HepG2 (cell line): ENCODE measurements around the gene MCRIP2. TPM values are rescaled to one million over a fixed set of nuclear protein-coding genes. Genes with fewer than 3 reads are reported as not detected.

Source experiments
- AGO1 ChIP-seq: fragments of 200-400 bp; formaldehyde crosslinking; IDR thresholded peaks from 2 replicates; pipeline ENCODE4 v1.6.1; 2017; ENCODE audit warnings: mild to moderate bottlenecking, low read depth, low read length, moderate library complexity; ENCODE audit not compliant: poor library complexity, severe bottlenecking
- ETS1 ChIP-seq: sonication (generic); formaldehyde crosslinking; IDR thresholded peaks from 2 replicates; pipeline ENCODE4 v1.4.0; 2020; ENCODE audit warnings: missing genetic modification reagents
- GPN1 ChIP-seq: sonication (generic); formaldehyde crosslinking; IDR thresholded peaks from 2 replicates; pipeline ENCODE4 v1.5.1; 2020; ENCODE audit warnings: missing genetic modification reagents, borderline replicate concordance
- HIC2 ChIP-seq: sonication (generic); formaldehyde crosslinking; IDR thresholded peaks from 2 replicates; pipeline ENCODE4 v1.9.0; 2022; ENCODE audit warnings: low read depth, missing genetic modification reagents
- HNRNPL ChIP-seq: fragments of 200-400 bp; formaldehyde crosslinking; IDR thresholded peaks from 2 replicates; pipeline ENCODE4 v1.6.1; 2017; ENCODE audit warnings: mild to moderate bottlenecking, low read depth, low read length
- PATZ1 ChIP-seq: sonication (generic); formaldehyde crosslinking; IDR thresholded peaks from 2 replicates; pipeline ENCODE4 v1.4.0; 2020; ENCODE audit warnings: missing genetic modification reagents
- RARG ChIP-seq: sonication (generic); formaldehyde crosslinking; IDR thresholded peaks from 2 replicates; pipeline ENCODE4 v1.4.0; 2020; ENCODE audit warnings: low read depth, mild to moderate bottlenecking, missing genetic modification reagents
- RFX5 ChIP-seq: IDR thresholded peaks from 2 replicates; pipeline ENCODE4 v1.6.1; 2011; ENCODE audit warnings: low read depth, low read length, improper control_type of control experiment
- STAT6 ChIP-seq: sonication (generic); formaldehyde crosslinking; IDR thresholded peaks from 2 replicates; pipeline ENCODE4 v1.4.0; 2020; ENCODE audit warnings: missing genetic modification reagents, mild to moderate bottlenecking, borderline replicate concordance
- ZBTB37 ChIP-seq: sonication (generic); formaldehyde crosslinking; IDR thresholded peaks from 2 replicates; pipeline ENCODE4 v1.4.0; 2020; ENCODE audit warnings: mild to moderate bottlenecking, missing genetic modification reagents
- ZFP36 ChIP-seq: fragments of 150-350 bp; IDR thresholded peaks from 2 replicates; pipeline ENCODE4 v1.6.1; 2018; ENCODE audit warnings: borderline replicate concordance, low read length, low read depth; ENCODE audit not compliant: partially characterized antibody
- ZMYM3 ChIP-seq: sonication (generic); formaldehyde crosslinking; IDR thresholded peaks from 2 replicates; pipeline ENCODE4 v1.5.1; 2020; ENCODE audit warnings: mild to moderate bottlenecking, missing genetic modification reagents
- ZNF207 ChIP-seq: fragments of 450-650 bp; IDR thresholded peaks from 2 replicates; pipeline ENCODE4 v1.6.1; 2016; ENCODE audit warnings: antibody characterized with exemption, borderline replicate concordance
- ZNF256 ChIP-seq: sonication (generic); formaldehyde crosslinking; conservative IDR thresholded peaks from 2 replicates; pipeline ENCODE4 v1.4.0; 2020; ENCODE audit warnings: missing genetic modification reagents
- ZNF747 ChIP-seq: sonication (generic); formaldehyde crosslinking; IDR thresholded peaks from 2 replicates; pipeline ENCODE4 v1.8.1; 2023; ENCODE audit warnings: missing genetic modification reagents, mild to moderate bottlenecking, borderline replicate concordance
- ZNF841 ChIP-seq: sonication (generic); formaldehyde crosslinking; IDR thresholded peaks from 2 replicates; pipeline ENCODE4 v1.8.1; 2023; ENCODE audit warnings: missing genetic modification reagents, borderline replicate concordance
- ZNF891 ChIP-seq: sonication (generic); formaldehyde crosslinking; IDR thresholded peaks from 2 replicates; pipeline ENCODE4 v1.5.0; 2020; ENCODE audit warnings: mild to moderate bottlenecking, missing genetic modification reagents
- ZSCAN21 ChIP-seq: sonication (generic); formaldehyde crosslinking; IDR thresholded peaks from 2 replicates; pipeline ENCODE4 v1.8.0; 2022; ENCODE audit warnings: mild to moderate bottlenecking, missing genetic modification reagents, moderate library complexity, borderline replicate concordance
- polyA plus RNA-seq, 8 experiments: library from polyadenylated mRNA; depleted of rRNA in 3 of 8; stranded (reverse) in 7 of 8; unstranded in 1 of 8; fragments of >200 nt; fragmentation: Illumina TruSeq in 4 of 8; extraction: Trizol in 4 of 8; gene quantifications; 2 replicates each; pipeline versions ENCODE4 v1.2.1 to v1.2.3, GENCODE V29; 2011 to 2016; ENCODE audit warnings: low read depth in 4 of 8, missing spikeins in 1 of 8, mixed read lengths in 1 of 8; ENCODE audit not compliant: insufficient read depth in 1 of 8
- total RNA-seq, 5 experiments: library from RNA; depleted of rRNA; stranded (reverse); fragments of >200 nt; fragmentation: Illumina TruSeq; extraction: Trizol; gene quantifications; 2 replicates each; pipeline ENCODE4 v1.2.3, GENCODE V29; 2016; ENCODE audit warnings: low read depth in 1 of 5

Gene MCRIP2
- total and polyA plus RNA-seq, 2 of the 13 experiments (the other 11 are each of a cell fraction or from before 2014, with no cell fraction given): 39.6 to 76.7 TPM

GRCh38 chr16:674968-675883 is 33.6 kb downstream of the MCRIP2 start, which contains the start of gene RHBDL1 (continued):
- TF ChIP-seq STAT6 (CRISPR knock-in tag) (no peak), HNRNPL (0 out of 2 replicates have a peak, but pooled peaks have one; percentile 60), ZNF747 (CRISPR knock-in tag) (no peak), PATZ1 (CRISPR knock-in tag) (peak; percentile 49; the same call in 1 of the 2 replicates), HIC2 (no peak), ZBTB37 (CRISPR knock-in tag) (no peak), ZMYM3 (peak; percentile 93), ZFP36 (peak; percentile 99), RARG (CRISPR knock-in tag) (no peak), RFX5 (no peak), AGO1 (peak; percentile 91), ZSCAN21 (CRISPR knock-in tag) (peak; percentile 76; the same call in 1 of the 2 replicates), ZNF207 (no peak), GPN1 (CRISPR knock-in tag) (0 out of 2 replicates have a peak, but pooled peaks have one; percentile 45), ETS1 (CRISPR knock-in tag) (no peak), ZNF256 (CRISPR knock-in tag) (no peak), ZNF891 (CRISPR knock-in tag) (no peak; the same call in 1 of the 2 replicates), ZNF841 (CRISPR knock-in tag) (no peak)
